DOHH2 (cell line): ENCODE measurements around the gene DHCR24.

Experiments
- EZH2phosphoT487 ChIP-seq: fragments of 200-600 bp; sonication (generic); IDR thresholded peaks from 2 replicates; pipeline ENCODE4 v1.6.1; 2017; ENCODE audit warnings: borderline replicate concordance, mild to moderate bottlenecking, antibody characterized with exemption, low read length, moderate library complexity, mixed read lengths
- TF ChIP-seq, protein P1 (sequence below): fragments of 200-600 bp; sonication (generic); IDR thresholded peaks from one replicate; pipeline ENCODE4 v1.5.1; 2014; ENCODE audit warnings: antibody characterized with exemption, mild to moderate bottlenecking, low read depth, low read length; ENCODE audit not compliant: poor library complexity, severe bottlenecking

DNA sequence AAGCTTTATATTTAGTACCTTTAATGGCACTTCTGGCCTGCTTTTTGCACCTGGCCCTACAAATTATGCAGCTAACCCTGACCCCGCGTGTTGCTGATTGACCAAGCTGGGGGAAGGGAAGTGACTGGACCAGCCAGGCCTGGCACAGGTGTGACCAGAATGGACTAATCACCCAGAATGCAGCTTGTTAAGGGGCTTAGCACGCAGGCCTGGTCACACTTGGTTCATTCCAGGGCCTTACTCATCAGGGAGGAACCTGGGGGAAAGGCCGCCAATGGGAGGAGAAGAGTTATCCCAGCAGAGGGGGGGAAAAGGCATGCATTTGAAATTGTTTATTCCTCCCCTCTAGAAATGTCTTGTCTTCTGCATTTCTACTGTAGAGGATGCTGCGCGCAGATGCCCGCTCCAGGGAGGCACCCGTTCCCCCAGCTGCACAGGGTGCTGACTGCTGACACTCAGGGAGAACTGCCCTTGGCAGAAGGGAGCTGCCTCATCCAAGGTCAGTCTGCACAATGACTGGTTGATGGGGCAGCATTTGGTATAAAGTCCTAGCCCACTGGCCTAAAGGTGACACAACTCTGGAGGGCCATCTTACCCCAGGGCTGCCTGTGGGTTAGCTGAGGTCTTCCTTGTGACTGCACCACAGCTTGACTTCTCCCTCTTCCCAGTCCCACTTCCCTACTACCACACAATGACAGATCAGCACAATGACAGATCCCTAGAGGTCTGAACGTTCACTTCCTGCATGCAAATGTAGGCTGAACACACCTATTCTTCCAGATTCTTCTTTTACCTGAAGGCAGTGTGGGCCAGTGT is 29.0 kb downstream of the DHCR24 start:
- TF ChIP-seq, protein P1, sequence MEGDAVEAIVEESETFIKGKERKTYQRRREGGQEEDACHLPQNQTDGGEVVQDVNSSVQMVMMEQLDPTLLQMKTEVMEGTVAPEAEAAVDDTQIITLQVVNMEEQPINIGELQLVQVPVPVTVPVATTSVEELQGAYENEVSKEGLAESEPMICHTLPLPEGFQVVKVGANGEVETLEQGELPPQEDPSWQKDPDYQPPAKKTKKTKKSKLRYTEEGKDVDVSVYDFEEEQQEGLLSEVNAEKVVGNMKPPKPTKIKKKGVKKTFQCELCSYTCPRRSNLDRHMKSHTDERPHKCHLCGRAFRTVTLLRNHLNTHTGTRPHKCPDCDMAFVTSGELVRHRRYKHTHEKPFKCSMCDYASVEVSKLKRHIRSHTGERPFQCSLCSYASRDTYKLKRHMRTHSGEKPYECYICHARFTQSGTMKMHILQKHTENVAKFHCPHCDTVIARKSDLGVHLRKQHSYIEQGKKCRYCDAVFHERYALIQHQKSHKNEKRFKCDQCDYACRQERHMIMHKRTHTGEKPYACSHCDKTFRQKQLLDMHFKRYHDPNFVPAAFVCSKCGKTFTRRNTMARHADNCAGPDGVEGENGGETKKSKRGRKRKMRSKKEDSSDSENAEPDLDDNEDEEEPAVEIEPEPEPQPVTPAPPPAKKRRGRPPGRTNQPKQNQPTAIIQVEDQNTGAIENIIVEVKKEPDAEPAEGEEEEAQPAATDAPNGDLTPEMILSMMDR = no peak
- TF ChIP-seq EZH2phosphoT487 = no peak
